ENCODE measurements around the gene BCDIN3D. TPM values are rescaled to one million over a fixed set of nuclear protein-coding genes. Genes with fewer than 3 reads are reported as not detected.

The BCDIN3D gene
- total RNA-seq, 1 donor from 2014 or later, result 3.8 TPM

- H3K36me3 ChIP-seq, result no peaks in the 10 kb centered on the region
- H3K4me3 Mint-ChIP-seq, result peak overlapping the region; percentile 97
- H3F3A ChIP-seq (ENCODE audit: low read depth), result peaks cover 32% of the 10 kb centered on the region
- peaks cover 3% of the 10 kb centered on the region for H3K27me3 Mint-ChIP-seq (ENCODE audit: insufficient read depth, low read depth)
- H3K4me2 ChIP-seq, result no peak overlapping the region
- H3K9me3 ChIP-seq (ENCODE audit: low read depth), result no peaks in the 10 kb centered on the region
- no peak overlapping the region for H3K27ac ChIP-seq
- H3K4me1 ChIP-seq, result peaks cover 10% of the 10 kb centered on the region
- H3K4me3 ChIP-seq, result no peak overlapping the region
- H3K27ac Mint-ChIP-seq, result no peak overlapping the region
- peaks cover 12% of the 10 kb centered on the region for H3K79me2 ChIP-seq (ENCODE audit: low read depth)
- H4K20me1 ChIP-seq (ENCODE audit: low read depth), result peaks cover 4% of the 10 kb centered on the region
- DNase-seq (ENCODE audit: low spot score), result no peak
- H3K36me3 Mint-ChIP-seq, result peaks cover 2% of the 10 kb centered on the region
- TF ChIP-seq CTCF (IDR thresholded peaks at IDR 0.05), result no peak
- TF ChIP-seq EZH2 (IDR thresholded peaks at IDR 0.05), result no peak
- no peak for TF ChIP-seq EZH2phosphoT487 (IDR thresholded peaks at IDR 0.05)
- no peaks in the 10 kb centered on the region for H3K9me3 Mint-ChIP-seq
- H3K9ac ChIP-seq, result no peak overlapping the region
- H3K4me1 Mint-ChIP-seq, result peaks cover 21% of the 10 kb centered on the region
- no peak overlapping the region for H2AFZ ChIP-seq (replicated peaks)
- H3K27me3 ChIP-seq, result peaks cover 3% of the 10 kb centered on the region
Observed at GRCh38 chr12:49843876-49844437, 1.1 kb upstream of the BCDIN3D start.

GRCh38 chr12:49843411-49843810 is 505 bp upstream of the BCDIN3D start:
- peak overlapping the region; percentile 75 for H2AFZ ChIP-seq (replicated peaks)
- no peaks in the 10 kb centered on the region for H3K36me3 ChIP-seq
- H3F3A ChIP-seq (ENCODE audit: low read depth), result peaks cover 28% of the 10 kb centered on the region
- DNase-seq (ENCODE audit: low spot score), result no peak
- TF ChIP-seq EZH2 (IDR thresholded peaks at IDR 0.05), result peak; percentile 12
- no peak for TF ChIP-seq EZH2phosphoT487 (IDR thresholded peaks at IDR 0.05)
- peaks cover 12% of the 10 kb centered on the region for H3K79me2 ChIP-seq (ENCODE audit: low read depth)
- H3K27me3 ChIP-seq, result peaks cover 3% of the 10 kb centered on the region
- H3K9me3 ChIP-seq (ENCODE audit: low read depth), result no peaks in the 10 kb centered on the region
- peaks cover 21% of the 10 kb centered on the region for H3K4me1 Mint-ChIP-seq
- no peak overlapping the region for H3K27ac ChIP-seq
- peak overlapping the region; percentile 64 for H3K4me3 ChIP-seq
- H3K4me2 ChIP-seq, result peak overlapping the region; percentile 93
- H3K36me3 Mint-ChIP-seq, result peaks cover 2% of the 10 kb centered on the region
- H3K9ac ChIP-seq, result no peak overlapping the region
- peaks cover 3% of the 10 kb centered on the region for H3K27me3 Mint-ChIP-seq (ENCODE audit: insufficient read depth, low read depth)
- H4K20me1 ChIP-seq (ENCODE audit: low read depth), result peaks cover 4% of the 10 kb centered on the region
- no peaks in the 10 kb centered on the region for H3K9me3 Mint-ChIP-seq
- H3K27ac Mint-ChIP-seq, result peak overlapping the region; percentile 90
- H3K4me3 Mint-ChIP-seq, result peak overlapping the region; percentile 97
- peaks cover 10% of the 10 kb centered on the region for H3K4me1 ChIP-seq

GRCh38 chr12:49838973-49839633 is 3.8 kb downstream of the BCDIN3D start:
- no peak overlapping the region for H3K4me2 ChIP-seq
- no peak overlapping the region for H3K27ac ChIP-seq
- no peak overlapping the region for H3K27ac Mint-ChIP-seq
- peak overlapping the region; percentile 7 for H3K4me3 Mint-ChIP-seq
- H3K79me2 ChIP-seq (ENCODE audit: low read depth), result peaks cover 12% of the 10 kb centered on the region
- no peak overlapping the region for H2AFZ ChIP-seq (replicated peaks)
- no peaks in the 10 kb centered on the region for H3K9me3 Mint-ChIP-seq
- H3K9ac ChIP-seq, result no peak overlapping the region
- no peaks in the 10 kb centered on the region for H3K36me3 ChIP-seq
- H3K27me3 Mint-ChIP-seq (ENCODE audit: insufficient read depth, low read depth), result peaks cover 3% of the 10 kb centered on the region
- H3K36me3 Mint-ChIP-seq, result peaks cover 5% of the 10 kb centered on the region
- peaks cover 4% of the 10 kb centered on the region for H4K20me1 ChIP-seq (ENCODE audit: low read depth)
- no peaks in the 10 kb centered on the region for H3K27me3 ChIP-seq
- TF ChIP-seq EZH2phosphoT487 (IDR thresholded peaks at IDR 0.05) (no peak), CTCF (IDR thresholded peaks at IDR 0.05) (peak; percentile 78), EZH2 (IDR thresholded peaks at IDR 0.05) (no peak)
- DNase-seq (ENCODE audit: low spot score), result peak; percentile 60
- H3K4me3 ChIP-seq, result no peak overlapping the region
- H3K9me3 ChIP-seq (ENCODE audit: low read depth), result no peaks in the 10 kb centered on the region
- H3K4me1 Mint-ChIP-seq, result peaks cover 21% of the 10 kb centered on the region
- peaks cover 10% of the 10 kb centered on the region for H3K4me1 ChIP-seq
- H3F3A ChIP-seq (ENCODE audit: low read depth), result peaks cover 28% of the 10 kb centered on the region
